ENCODE results near the gene CNGB1.
"Not testable (repeated sequence)": the region's sequence is repeated elsewhere in the genome, so short reads cannot be mapped to it uniquely, and the experiment has no call there.

CNGB1 gene

DNA sequence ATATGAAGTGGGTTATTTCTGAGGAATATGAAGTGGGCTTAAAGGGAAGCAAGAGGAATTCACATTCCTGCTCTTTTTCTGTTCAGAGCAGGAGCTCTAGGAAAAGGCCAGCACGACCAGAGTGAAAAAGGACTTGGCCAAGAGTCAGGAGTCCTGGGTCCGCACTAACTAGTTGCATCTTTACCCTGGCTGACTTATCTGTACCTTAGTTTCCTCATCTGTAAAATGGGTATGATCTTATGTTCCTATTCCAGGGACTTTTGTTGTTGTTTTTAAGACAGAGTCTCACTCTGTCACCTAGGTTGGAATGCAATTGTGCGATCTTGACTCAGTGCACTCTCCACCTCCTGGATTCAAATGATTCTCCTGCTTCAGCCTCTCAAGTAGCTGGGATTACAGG is 52.5 kb downstream of the CNGB1 start:
- TF ChIP-seq, protein P1, sequence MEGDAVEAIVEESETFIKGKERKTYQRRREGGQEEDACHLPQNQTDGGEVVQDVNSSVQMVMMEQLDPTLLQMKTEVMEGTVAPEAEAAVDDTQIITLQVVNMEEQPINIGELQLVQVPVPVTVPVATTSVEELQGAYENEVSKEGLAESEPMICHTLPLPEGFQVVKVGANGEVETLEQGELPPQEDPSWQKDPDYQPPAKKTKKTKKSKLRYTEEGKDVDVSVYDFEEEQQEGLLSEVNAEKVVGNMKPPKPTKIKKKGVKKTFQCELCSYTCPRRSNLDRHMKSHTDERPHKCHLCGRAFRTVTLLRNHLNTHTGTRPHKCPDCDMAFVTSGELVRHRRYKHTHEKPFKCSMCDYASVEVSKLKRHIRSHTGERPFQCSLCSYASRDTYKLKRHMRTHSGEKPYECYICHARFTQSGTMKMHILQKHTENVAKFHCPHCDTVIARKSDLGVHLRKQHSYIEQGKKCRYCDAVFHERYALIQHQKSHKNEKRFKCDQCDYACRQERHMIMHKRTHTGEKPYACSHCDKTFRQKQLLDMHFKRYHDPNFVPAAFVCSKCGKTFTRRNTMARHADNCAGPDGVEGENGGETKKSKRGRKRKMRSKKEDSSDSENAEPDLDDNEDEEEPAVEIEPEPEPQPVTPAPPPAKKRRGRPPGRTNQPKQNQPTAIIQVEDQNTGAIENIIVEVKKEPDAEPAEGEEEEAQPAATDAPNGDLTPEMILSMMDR (IDR thresholded peaks at IDR 0.05; ENCODE audit: extremely low read depth, missing control alignments), result no peak
- DNase-seq (ENCODE audit: low spot score), result no peak

DNA sequence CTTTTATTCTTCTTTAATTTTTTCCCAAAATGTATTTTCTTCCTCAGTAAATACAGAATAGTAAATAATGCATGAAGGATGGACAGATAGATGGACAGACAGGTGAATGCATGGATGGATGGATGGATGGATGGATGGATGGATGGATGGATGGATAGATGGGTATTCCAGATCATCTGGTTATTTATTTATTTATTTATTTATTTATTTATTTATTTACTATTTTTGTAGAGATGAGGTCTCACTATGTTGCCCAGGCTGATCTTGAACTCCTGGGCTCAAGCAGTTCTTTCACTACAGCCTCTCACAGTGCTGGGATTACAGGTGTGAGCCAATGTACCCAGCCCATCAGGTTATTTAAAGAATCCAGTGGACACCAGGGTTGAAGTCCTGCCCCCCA is 53.0 kb downstream of the CNGB1 start:
- not testable (repeated sequence) for DNase-seq (ENCODE audit: low spot score)

DNA sequence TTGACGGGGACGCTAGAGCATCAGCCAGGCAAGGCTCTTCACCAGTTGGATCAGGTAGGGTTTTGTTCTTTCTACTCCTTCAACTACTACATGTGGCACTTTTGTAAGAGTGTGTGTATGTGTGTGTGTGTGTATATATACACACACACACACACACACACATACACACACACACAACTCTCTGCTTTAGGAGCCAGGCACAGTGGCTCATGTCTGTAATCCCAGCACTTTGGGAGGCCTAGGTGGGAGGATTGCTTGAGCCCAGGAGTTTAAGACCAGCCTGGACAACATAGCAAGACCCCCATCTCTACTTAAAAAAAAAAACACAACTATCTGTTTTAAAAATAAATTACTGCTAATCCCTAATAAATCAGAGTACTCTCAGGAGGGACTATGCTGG is 53.4 kb downstream of the CNGB1 start:
- DNase-seq (ENCODE audit: low spot score), result not testable (repeated sequence)

DNA sequence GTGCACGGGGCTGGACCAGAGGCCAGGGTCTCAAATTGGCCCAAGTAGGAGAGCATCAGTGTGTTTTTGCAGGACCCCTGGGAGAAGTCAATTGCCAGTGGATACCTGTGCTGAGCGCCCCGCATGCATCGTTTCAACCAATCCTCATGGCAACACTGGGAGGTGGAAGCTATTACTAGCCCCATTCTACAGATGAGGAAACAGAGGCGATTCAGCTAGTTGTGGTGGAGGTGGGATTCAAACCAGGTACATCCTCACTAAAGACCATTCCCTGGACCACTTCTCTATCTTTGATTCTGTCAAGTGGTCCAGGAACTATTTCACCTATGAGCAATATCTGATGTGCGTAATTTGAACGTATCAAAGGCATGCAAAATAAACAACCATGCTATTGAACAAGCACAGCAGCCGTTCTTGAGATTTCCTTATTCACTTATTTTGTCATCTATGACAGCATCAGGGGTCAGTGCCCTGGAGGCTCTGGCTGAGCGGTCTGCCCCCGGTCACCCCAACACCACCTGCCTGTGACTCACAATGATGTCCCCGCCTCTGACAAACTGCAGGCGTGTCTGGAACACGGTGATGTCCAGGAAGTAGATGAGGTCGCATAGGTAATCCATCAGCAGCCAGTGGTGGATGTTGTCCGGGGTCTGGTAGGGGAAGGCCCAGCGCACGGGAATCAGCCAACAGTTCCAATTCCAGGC is 54.0 kb downstream of the CNGB1 start:
- TF ChIP-seq, protein P1 (IDR thresholded peaks at IDR 0.05; ENCODE audit: extremely low read depth, missing control alignments), result no peak
- DNase-seq (ENCODE audit: low spot score), result no peak

DNA sequence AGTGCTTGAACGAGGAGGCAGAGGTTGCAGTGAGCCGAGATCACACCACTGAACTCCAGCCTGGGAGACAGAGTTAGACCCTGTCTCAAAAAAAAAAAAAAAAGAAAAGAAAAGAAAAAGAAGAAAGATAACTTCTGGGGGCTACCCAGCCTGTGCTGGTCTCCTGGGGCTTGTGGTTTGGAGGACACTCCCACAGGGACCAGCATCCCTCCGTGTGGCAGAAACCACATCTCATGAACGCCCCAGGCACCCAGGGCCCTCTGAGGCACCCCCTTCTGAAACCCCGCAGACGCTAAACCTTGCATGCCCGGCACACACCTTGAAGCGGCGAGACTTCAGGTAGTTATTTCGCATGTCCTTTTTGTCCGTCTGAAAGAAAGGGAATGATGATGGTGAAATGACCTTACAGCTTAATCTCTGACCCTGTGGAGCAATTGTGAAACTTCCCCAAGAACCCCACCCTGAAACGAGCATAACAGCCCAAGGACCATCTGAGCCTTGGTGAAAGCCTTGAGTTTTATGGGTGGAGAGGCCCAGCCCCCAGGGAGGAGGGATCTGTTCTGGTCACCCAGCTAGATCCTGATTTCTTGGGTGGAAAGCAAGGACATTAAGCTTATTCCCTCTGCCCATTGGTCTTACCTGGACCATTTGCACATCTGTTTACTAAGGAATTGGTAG is 55.0 kb downstream of the CNGB1 start:
- TF ChIP-seq, protein P1 (IDR thresholded peaks at IDR 0.05; ENCODE audit: extremely low read depth, missing control alignments), result no peak
- no peak for DNase-seq (ENCODE audit: low spot score)

DNA sequence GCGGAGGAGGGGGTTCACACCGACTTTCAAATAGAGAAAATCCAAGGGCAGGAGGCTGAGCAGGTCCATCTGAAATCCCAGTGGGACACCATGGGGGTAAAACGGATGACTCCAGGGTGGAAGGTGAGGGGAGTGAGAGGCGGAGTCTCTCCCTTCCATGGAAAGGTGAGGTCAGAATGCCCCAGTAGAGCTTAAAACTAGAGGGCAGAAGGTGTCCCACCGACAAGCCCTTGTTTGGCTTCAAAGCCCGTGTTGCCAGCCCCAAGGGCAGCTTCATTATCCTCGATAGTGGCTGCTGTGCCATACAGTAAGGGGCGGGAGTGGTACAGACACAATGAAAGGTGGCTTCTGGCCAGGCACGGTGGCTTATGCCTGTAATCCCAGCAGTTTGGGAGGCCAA is 55.7 kb downstream of the CNGB1 start:
- TF ChIP-seq, protein P1 (IDR thresholded peaks at IDR 0.05; ENCODE audit: extremely low read depth, missing control alignments), result no peak
- DNase-seq (ENCODE audit: low spot score), result no peak

DNA sequence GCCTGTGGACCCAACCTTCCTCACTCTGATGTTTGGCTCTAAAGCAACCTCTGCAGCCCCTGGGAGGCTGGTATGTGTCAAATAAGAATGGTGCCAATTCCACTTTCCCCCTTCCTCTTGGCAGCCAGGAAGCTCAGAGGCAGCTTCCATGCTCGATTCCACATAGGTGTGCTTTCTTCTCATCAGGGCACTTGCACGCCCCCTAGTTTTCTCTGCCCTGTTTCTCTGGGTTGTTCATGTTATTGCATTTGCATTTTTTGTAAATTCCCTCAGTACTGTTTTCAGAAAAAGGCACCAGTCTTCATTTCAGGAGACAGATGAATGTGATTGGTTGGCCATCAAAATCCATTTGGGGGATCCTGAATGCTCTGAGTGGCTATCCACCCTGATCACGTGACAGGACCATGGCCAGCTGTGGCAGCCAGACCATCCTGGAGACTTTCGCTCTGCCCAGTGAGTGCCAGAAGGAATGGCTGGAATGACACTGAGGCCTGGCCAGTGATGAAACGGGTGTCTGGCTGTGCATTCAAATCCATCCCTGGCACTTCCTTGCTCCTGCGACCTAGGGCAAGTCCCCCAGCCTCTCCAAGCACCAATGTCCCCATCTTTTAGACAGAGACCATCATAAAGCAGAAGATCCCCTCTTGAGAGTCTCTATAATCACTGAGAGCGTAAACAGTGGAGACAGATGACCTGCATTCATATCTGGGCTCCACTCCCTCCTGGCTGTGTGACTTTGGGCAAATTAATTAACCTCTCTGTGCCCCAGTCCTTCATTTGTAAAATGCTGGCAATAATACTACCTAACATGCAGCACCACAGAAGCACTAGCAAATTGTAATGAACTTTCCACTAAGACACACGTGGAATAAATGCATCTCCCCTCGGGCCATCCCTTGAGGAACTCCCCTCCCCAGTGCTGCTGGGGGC is 56.4 kb downstream of the CNGB1 start:
- TF ChIP-seq, protein P1 (IDR thresholded peaks at IDR 0.05; ENCODE audit: extremely low read depth, missing control alignments), result no peak
- no peak for DNase-seq (ENCODE audit: low spot score)

All from GM20000 (cell line).